HG02943 (cell line): ENCODE data around the gene SNTA1.
"Not testable (repeated sequence)": the region's sequence is repeated elsewhere in the genome, so short reads cannot be mapped to it uniquely, and the experiment has no call there.

Source experiments
- ATAC-seq: cut with Tn5 transposase; IDR thresholded peaks from one replicate; pipeline ENCODE4 v1.9.1; 2021; ENCODE audit warnings: mild to moderate bottlenecking, low read depth, moderate library complexity; ENCODE audit not compliant: unreplicated experiment

Gene SNTA1

DNA sequence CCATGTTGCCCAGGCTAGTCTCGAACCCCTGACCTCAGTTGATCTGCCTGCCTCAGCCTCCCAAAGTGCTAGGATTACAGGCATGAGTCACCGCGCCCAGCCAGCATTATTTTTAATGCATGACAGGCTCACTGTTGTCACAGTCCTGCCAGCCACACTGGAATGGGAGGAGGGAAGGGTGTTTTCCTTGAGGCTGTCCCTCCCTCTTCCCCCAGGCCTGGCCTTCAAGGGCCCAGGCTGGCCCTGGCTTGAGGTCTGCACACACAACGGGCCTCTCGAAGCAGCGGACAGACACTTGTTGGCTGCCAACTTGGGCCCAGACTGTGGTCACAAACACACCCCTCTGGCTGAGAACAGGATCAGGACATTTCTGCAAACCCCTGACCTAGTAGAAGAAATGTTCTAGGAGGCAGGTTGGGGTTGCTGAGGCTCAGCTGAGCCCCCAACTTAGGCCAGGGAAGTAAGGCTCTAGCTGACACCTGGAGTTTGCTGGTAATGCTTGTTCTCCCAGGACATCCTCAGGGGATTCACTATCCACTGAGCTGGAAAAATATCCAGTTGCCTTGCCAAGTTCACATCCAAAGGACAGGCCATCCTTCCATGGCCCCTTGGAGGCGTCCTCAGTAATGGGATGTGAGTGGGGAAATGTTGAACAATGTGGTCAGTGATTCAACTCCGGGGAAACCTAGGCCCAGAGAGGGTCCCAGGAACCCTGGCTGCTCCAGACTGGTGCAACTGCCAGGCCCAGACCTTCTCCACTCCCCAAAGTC is 9.9 kb downstream of the SNTA1 start:
- no peak for ATAC-seq

DNA sequence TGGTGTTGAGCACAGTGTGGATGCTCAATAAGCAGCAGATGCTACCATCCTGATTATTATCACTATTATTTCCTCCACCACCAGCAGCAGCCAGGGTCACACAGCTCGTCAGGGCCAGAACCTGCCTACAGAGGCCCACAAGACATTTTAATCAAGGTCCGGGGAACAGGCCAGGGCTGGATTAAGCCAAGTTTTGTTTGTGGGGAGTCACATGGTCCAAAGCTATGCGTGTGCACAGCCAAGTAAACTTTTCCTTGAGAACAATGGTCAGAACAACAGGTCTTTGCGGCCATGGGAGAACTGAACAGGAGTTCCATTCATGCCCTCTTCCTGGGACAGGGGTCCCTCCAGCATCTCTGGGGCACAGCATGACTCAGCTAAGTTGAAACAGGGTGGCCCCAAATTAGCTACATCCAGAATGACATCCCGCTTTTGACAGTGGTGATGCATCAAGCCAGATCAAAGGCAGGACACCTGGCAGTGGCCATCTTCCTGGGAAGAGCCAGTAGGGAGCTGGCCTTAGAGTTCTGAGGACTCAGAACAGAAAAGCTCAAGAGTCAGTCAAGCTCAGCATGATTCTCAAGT is 11.7 kb downstream of the SNTA1 start:
- ATAC-seq, result no peak

GRCh38 chr20:33423875-33424274 is 19.7 kb downstream of the SNTA1 start:
- ATAC-seq, result not testable (repeated sequence)

DNA sequence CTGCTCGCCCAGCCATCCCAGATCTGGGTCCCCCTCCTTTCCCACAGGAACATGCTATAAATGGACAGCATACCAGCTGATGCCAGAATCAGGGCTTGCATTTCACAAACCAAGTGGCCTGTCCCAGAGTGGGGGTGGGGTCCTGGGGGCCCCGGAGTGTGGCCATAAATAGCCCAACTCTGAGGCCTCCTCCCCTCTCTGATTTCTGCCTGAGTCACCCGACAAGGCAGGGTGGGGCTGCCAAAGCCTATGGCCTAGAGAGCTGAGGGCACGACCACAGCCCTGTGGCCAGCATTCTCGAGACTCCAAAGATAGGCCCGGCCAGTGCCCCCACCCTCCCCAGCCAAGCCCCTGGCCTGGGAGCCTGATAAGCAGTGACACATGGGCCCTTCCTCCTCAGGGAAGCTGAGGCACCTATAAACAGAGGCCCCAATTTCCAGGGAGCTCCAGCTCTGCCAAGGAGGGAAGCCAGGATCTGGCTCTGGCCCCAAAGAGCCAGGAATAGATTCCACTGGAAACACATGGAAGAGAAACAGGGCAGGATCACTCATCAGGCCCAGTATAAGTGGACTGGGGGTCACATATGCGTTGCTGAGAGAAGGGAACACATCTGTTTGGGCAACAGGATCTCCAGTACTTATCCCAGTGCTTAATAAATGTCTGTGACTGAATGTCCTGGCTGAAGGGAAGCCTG is 20.3 kb downstream of the SNTA1 start:
- no peak for ATAC-seq

- no peak for ATAC-seq
These were observed 24.2 kb downstream of the SNTA1 start for GRCh38 chr20:33419140-33419974.

GRCh38 chr20:33418033-33418432 is 25.5 kb downstream of the SNTA1 start:
- ATAC-seq, result no peak

DNA sequence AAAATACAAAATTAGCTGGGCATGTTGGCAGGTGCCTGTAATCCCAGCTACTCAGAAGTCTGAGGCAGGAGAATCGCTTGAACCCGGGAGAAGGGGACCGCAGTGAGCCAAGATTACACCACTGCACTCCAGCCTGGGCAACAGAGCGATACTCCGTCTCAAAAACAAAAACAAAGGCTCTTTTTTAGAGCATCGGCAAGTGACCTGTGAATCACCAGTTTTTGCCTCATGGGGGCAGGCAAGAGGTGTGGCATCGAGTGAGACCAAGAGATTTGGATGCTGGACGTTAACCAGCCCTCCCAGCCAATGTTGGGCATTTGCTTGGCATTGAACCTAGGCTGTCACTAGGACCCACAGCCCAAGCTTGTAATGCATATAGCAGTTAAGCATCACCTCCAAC is 27.6 kb downstream of the SNTA1 start:
- no peak for ATAC-seq

DNA sequence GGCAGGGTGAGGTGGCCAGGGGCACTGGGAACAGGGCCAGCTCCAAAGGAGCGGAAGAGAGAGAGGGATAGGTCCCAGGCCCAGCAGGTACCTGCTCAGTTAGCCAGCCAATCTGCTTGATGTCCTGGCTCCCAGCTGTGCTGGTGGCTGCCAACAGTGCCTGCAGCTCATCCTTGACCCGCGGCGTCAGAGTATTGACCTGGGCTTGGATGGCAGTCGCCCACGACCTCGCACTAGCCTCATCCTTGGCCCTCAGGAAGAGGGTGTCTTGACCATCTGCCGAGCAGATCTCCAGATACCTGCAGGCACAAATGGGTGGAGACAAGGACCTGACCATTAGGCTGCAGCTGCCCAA is 31.1 kb downstream of the SNTA1 start:
- ATAC-seq, result no peak

- ATAC-seq, result no peak
These were observed 31.7 kb downstream of the SNTA1 start for GRCh38 chr20:33411711-33412483.

- ATAC-seq, result no peak
These were observed 32.3 kb downstream of the SNTA1 start for GRCh38 chr20:33411242-33411641.

DNA sequence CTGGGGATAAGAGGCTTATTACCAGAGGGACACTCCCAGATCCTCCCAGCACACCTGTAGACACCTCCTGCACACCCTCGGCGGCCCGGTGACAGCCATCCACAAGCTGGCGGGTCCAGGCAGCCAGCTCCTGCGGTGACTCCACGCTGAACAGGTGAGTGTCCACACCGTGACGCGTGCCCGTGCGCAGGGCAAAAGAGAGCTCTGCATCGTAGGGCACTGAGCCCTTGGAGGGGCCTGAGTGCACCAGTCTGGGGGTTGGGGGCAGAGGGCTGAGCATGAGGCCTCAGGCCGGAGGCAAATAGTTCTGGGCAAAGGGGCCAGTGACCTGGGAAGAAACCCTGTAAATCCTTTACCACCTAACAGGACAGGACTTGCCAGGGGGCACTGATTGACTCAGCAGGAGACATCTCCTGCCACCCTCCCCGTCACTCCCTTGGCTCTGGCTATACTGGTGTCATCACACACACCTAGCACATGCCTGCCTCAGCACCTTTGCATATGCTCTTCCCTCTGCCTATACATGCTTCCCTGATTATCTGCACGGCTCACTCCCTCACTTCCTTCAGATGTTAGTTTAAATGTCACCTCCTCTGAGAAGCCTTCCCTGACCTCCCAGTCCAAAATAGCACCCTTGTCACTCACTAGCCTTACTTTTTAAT is 33.4 kb downstream of the SNTA1 start:
- ATAC-seq, result no peak

DNA sequence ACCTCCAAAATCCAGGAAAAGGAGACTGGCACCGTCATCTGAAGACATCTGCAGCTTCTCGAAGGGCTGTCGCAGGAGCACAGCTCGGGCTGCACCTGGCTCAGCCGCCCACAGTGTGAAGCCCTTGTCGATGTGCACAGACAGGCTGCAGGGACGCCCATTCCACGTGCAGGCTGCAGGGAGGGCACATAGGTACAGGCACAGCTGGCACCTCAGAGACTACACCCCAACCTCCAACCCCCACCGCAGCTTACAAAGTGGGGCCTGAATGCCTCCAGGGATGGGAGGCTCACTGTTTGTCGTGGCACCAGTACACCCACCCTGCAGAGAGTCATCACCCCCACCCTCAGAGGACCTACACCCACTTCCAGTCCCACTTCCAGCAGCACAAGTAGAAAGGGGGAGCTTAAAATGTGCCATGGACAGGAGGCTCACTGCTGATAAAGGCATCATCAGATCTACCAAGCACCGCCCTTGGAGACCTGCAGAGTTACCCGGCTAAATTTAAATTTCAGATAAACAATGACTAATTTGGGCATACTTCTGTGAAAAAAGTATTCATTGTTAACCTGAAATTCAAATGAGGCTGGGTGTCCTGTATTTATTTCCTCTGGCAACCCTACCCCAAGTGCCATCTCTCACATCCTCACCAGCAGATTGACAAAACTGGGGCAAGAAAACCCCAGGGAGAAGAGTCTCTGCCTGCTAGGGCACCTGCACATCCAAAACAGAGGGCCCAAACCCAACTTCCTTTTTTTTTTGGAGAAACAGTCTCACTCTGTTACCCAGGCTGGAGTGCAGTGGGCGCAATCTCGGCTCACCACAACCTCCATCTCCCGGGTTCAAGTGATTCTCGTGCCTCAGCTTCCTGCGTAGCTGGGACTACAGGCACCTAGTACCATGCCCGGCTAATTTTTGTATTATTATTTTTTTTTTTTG is 34.6 kb downstream of the SNTA1 start:
- no peak for ATAC-seq

DNA sequence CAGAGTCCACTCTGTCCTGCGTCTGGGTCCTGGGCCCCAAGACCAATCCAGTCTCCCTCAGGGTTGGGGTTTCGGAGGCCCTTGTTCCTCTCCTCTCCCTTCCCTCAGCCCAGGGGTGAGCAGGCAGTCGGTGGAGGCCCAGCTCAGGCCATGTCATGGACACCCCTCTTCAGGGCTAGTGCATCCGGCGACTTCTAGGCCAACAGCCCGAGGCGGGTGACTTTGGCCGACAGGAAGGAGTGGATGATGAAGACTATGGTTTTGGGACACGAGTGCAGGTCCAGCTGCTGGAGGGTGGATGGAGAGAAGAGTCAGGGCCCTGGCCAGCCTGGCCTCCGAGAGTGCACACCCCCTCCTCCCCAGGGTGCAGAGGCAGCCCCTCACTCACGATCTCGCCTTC is 35.2 kb downstream of the SNTA1 start:
- ATAC-seq, result no peak

GRCh38 chr20:33407796-33408195 is 35.8 kb downstream of the SNTA1 start:
- no peak for ATAC-seq

- ATAC-seq, result no peak
These were observed 36.3 kb downstream of the SNTA1 start for GRCh38 chr20:33407251-33407650.

GRCh38 chr20:33404281-33404680 is 39.3 kb downstream of the SNTA1 start:
- no peak for ATAC-seq

- no peak for ATAC-seq
These were observed 41.6 kb downstream of the SNTA1 start for GRCh38 chr20:33401921-33402369.

DNA sequence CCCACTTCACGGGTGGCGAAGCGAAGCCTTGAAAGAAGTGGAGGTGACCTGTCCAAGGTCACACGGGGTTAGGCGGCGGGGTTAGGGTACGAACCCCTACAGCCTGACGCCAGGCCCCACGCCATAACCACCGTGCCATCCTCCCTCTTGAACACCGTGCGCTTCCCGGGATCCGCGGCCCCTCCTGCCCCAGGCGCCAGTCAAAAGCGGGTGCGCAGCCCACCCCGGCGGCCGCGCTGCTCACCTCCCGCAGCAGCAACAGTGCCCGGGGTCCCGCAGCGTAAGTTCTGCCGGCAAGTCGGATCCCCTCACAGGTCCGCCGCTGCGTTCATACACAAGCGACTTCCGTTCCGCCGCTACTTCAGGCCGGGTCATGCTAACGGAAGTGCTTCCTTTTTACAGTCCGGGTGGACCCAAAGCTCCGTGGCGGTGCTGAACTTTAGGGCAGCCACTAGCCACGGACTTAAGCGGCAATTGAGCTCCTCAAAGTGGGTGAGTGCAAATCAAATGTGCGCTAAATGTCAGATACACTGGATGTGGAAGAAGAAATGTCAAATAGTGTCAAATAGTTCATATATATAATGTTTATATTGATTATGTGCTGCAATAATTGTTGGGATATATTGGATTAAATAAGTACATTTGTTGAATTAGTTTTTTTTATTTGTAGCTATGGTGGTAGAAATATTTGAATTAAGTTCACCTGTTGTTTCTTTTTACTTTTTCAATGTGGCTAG is 42.2 kb downstream of the SNTA1 start, which contains the start of gene CDK5RAP1:
Gene CDK5RAP1, minus strand, starts transcription at position 336 of the 737 bp plus-strand sequence. CDS start 4,455 bp downstream, outside the sequence.
- peak; percentile 76 for ATAC-seq
